ENCODE results near the gene ANKRD29.
A peak's percentile ranks its signal among the peaks of the same experiment; 100 is the strongest.

Gene ANKRD29

GRCh38 chr18:23662309-23663263, at the start of gene ANKRD29:
Gene ANKRD29 (minus strand): TSS chr18:23662911. CDS start chr18:23662730, 181 bp downstream.
- DNase-seq, result peak in 35 of 42 donors; percentile 5 to 63 (median 28)
- intact Hi-C loops (cut with DNase I), result no loop called here

GRCh38 chr18:23712445-23712844, 49.7 kb upstream of the ANKRD29 start:
- intact Hi-C loops (cut with DNase I), result no loop called here
- DNase-seq, result no peak

DNA sequence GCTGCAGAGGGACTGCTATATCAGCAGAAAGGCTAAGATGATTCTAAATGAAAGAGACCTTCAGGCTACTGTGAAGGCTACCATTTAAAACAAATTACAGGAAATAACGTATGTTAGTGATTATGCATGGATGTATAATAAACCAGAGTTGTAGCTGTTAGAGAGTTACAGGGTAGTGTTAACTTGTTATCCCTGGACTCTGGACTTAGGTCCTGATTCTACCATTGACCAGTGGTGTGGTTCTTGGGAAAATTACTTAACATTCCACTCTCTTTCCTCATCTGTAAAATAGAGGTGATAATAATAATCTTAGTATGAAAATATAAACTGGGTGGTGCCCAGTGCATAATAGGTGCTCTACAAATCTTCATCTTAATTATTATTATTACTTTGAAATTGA, 48.7 kb upstream of the ANKRD29 start:
- no peak for DNase-seq
- intact Hi-C loops (cut with DNase I), result no loop called here

GRCh38 chr18:23710946-23711345, 48.2 kb upstream of the ANKRD29 start:
- DNase-seq, result no peak
- intact Hi-C loops (cut with DNase I), result no loop called here

- intact Hi-C loops (cut with DNase I), result no loop called here
Measured at GRCh38 chr18:23710068-23710527, 47.4 kb upstream of the ANKRD29 start.

GRCh38 chr18:23706971-23707640, 44.4 kb upstream of the ANKRD29 start:
- intact Hi-C loops (cut with DNase I), result no loop called here

More at GRCh38 chr18:23710068-23710527, 47.4 kb upstream of the ANKRD29 start:
- no peak for DNase-seq

DNA sequence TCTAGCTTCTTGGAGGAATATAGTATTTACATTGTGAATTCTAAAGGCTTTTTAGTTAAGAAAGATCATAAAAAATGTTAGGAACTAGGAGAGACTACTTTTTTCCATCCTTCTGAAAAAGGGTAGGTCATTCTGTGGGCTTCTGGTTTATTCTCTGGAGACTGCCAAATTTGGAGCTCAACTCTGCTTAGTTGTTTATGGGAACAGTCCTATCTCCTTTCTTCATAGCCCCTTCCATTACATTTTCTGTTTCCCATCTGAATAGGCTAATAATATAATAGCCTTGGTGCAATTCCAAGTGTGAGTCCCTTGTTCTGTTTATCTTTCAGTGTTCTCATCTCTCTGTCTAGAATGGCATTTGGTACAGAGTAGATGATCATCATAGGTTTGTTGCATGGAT, 42.1 kb upstream of the ANKRD29 start:
- intact Hi-C loops (cut with DNase I), result no loop called here
- no peak for DNase-seq

More at GRCh38 chr18:23706971-23707640, 44.4 kb upstream of the ANKRD29 start:
- DNase-seq, result no peak

- intact Hi-C loops (cut with DNase I), result no loop called here
Measured at GRCh38 chr18:23703987-23704384, 41.3 kb upstream of the ANKRD29 start.

GRCh38 chr18:23703057-23703986, 40.6 kb upstream of the ANKRD29 start:
- intact Hi-C loops (cut with DNase I), result no loop called here

More at GRCh38 chr18:23703987-23704384, 41.3 kb upstream of the ANKRD29 start:
- DNase-seq, result no peak

DNA sequence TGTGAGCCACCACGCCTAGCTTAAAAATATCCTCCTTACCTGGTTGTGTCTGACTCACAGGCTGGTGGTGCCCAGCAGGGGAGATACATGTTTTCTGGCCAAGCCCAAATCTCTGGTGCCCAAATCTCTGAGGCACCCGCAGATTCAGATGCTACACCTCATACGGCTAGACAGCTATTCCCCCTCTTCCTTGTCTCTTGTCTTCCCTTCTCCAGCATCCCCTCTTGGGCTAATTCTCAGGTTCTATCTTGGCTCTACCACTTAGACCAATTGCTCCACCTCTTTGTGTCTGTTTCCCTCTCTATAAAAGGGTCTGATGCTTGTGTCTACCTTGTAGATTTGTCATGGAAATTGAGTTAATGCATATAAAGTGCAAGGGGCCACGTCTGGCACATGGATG, 39.9 kb upstream of the ANKRD29 start:
- intact Hi-C loops (cut with DNase I), result no loop called here
- DNase-seq, result no peak

More at GRCh38 chr18:23703057-23703986, 40.6 kb upstream of the ANKRD29 start:
- DNase-seq, result peak in 17 of 42 donors; percentile 13 to 74 (median 30)

- intact Hi-C loops (cut with DNase I), result no loop called here
- DNase-seq, result no peak
Measured at GRCh38 chr18:23701544-23702064, 38.9 kb upstream of the ANKRD29 start.

GRCh38 chr18:23701017-23701416, 38.3 kb upstream of the ANKRD29 start:
- no peak for DNase-seq
- intact Hi-C loops (cut with DNase I), result no loop called here

GRCh38 chr18:23694637-23695430, 32.1 kb upstream of the ANKRD29 start:
- DNase-seq, result no peak
- intact Hi-C loops (cut with DNase I), result no loop called here

- DNase-seq, result no peak
- intact Hi-C loops (cut with DNase I), result no loop called here
Measured at GRCh38 chr18:23693846-23694245, 31.1 kb upstream of the ANKRD29 start.

GRCh38 chr18:23690505-23691068, 27.9 kb upstream of the ANKRD29 start:
- intact Hi-C loops (cut with DNase I), result no loop called here
- DNase-seq, result no peak

- intact Hi-C loops (cut with DNase I), result no loop called here
- peak in 4 of 42 donors; percentile 4 to 45 (median 12) for DNase-seq
Measured at GRCh38 chr18:23689616-23690504, 27.1 kb upstream of the ANKRD29 start.
